Keratinocyte (primary cell): ENCODE measurements around the gene CTNNA3. TPM values are rescaled to one million over a fixed set of nuclear protein-coding genes. Genes with fewer than 3 reads are reported as not detected.

Source experiments
- DNase-seq: peaks from one replicate; pipeline ENCODE4 v3.0.0-alpha.2; 2011; ENCODE audit warnings: low read depth, missing footprints, low spot score
- FAIRE-seq: peaks from 2 replicates; lab custom pipeline; 2011; peaks lifted over from hg19 to GRCh38; lab: Jason Lieb, UNC
- H2AFZ ChIP-seq: 2 replicates; pipeline ENCODE4 v1.6.0; 2012; ENCODE audit warnings: low read length, control low read depth, inconsistent platforms; ENCODE audit not compliant: control insufficient read depth
- H3K27ac ChIP-seq: 2 replicates; pipeline ENCODE4 v1.5.1; 2011; ENCODE audit warnings: low read length; ENCODE audit not compliant: control insufficient read depth, insufficient read depth
- H3K27me3 ChIP-seq: 3 replicates; pipeline ENCODE4 v1.6.0; 2011; ENCODE audit warnings: low read length; ENCODE audit not compliant: control insufficient read depth, insufficient read depth; ENCODE audit errors: extremely low read depth
- H3K36me3 ChIP-seq, 2 experiments: 2 replicates in 1 of 2; 3 replicates in 1 of 2; pipeline ENCODE4 v1.5.1; 2011; ENCODE audit warnings: low read length in 2 of 2, mild to moderate bottlenecking in 1 of 2; ENCODE audit not compliant: control insufficient read depth in 2 of 2, insufficient read depth in 2 of 2; ENCODE audit errors: extremely low read depth in 1 of 2
- H3K4me1 ChIP-seq: 3 replicates; pipeline ENCODE4 v1.5.1; 2011; ENCODE audit warnings: low read length; ENCODE audit not compliant: control insufficient read depth, insufficient read depth; ENCODE audit errors: extremely low read depth
- H3K4me2 ChIP-seq: 3 replicates; pipeline ENCODE4 v1.6.0; 2011; ENCODE audit warnings: low read depth, low read length; ENCODE audit not compliant: control insufficient read depth, insufficient read depth; ENCODE audit errors: extremely low read depth
- H3K4me3 ChIP-seq, 3 experiments: fragments of 200-600 bp in 1 of 3; sonication (generic) in 1 of 3; 2 replicates in 2 of 3; 3 replicates in 1 of 3; pipeline ENCODE4 v1.5.1; 2011 to 2016; ENCODE audit warnings: low read length in 3 of 3, mild to moderate bottlenecking in 3 of 3, control low read depth in 2 of 3, inconsistent platforms in 1 of 3, low read depth in 1 of 3, mixed read lengths in 1 of 3, mixed run types in 1 of 3, moderate library complexity in 1 of 3; ENCODE audit not compliant: control insufficient read depth in 2 of 3, insufficient read depth in 2 of 3; ENCODE audit errors: extremely low read depth in 1 of 3
- H3K79me2 ChIP-seq: 2 replicates; pipeline ENCODE4 v1.6.0; 2012; ENCODE audit warnings: low read length; ENCODE audit not compliant: control insufficient read depth, insufficient read depth
- H3K9ac ChIP-seq: 3 replicates; pipeline ENCODE4 v1.6.0; 2011; ENCODE audit warnings: low read length; ENCODE audit not compliant: control insufficient read depth, insufficient read depth; ENCODE audit errors: extremely low read depth
- H3K9me1 ChIP-seq: 3 replicates; pipeline ENCODE4 v1.6.0; 2011; ENCODE audit warnings: low read length; ENCODE audit not compliant: control insufficient read depth, insufficient read depth; ENCODE audit errors: extremely low read depth
- H3K9me3 ChIP-seq: 2 replicates; pipeline ENCODE4 v1.5.1; 2012; ENCODE audit warnings: low read depth, low read length; ENCODE audit not compliant: control insufficient read depth
- H4K20me1 ChIP-seq: 3 replicates; pipeline ENCODE4 v1.6.0; 2011; ENCODE audit warnings: low read length; ENCODE audit not compliant: control insufficient read depth, insufficient read depth; ENCODE audit errors: extremely low read depth
- EZH2 ChIP-seq: IDR thresholded peaks from one replicate; pipeline ENCODE4 v1.6.1; 2012; ENCODE audit warnings: inconsistent platforms, mild to moderate bottlenecking, low read length, moderate library complexity
- dilution Hi-C: fragments of 300-500 bp; cut with MboI; formaldehyde crosslinking; loops from one replicate; pipeline ENCODE4 v1.7.0; 2020; ENCODE audit warnings: low sequenced_read_pairs; ENCODE audit not compliant: extremely low pct_ligation_motif_present
- polyA plus RNA-seq, 5 experiments: library from polyadenylated mRNA; depleted of rRNA in 3 of 5; stranded (reverse) in 3 of 5; stranded (forward) in 1 of 5; unstranded in 1 of 5; fragments of >200 nt; gene quantifications; 1 replicate in 1 of 5; 2 replicates in 3 of 5; 3 replicates in 1 of 5; pipeline versions ENCODE4 v1.2.1 to v1.2.3, GENCODE V29; 2011 to 2012; ENCODE audit warnings: missing spikeins in 2 of 5, low read depth in 1 of 5, low replicate concordance in 1 of 5
- TF ChIP-seq, protein P1 (sequence below), 3 experiments: IDR thresholded peaks in 1 of 3; conservative IDR thresholded peaks in 1 of 3; optimal IDR thresholded peaks in 1 of 3; 2 replicates in 2 of 3; 3 replicates in 1 of 3; pipeline versions ENCODE3 to v1.5.1; 2011; ENCODE audit warnings: low read length in 3 of 3, mild to moderate bottlenecking in 3 of 3, moderate library complexity in 2 of 3, control low read depth in 1 of 3, inconsistent platforms in 1 of 3; ENCODE audit not compliant: insufficient read depth in 2 of 3; ENCODE audit errors: extremely low read depth in 1 of 3

CTNNA3 gene
- polyA plus RNA-seq, 1 donor (not counting 4 experiments of a cell fraction or from before 2014, with no cell fraction given), result 0.01 TPM

- no peaks in the 10 kb centered on the region for H3K27me3 ChIP-seq
- dilution Hi-C loops, result no loop called here
- H3K4me2 ChIP-seq, result no peak overlapping the region
- H3K27ac ChIP-seq, result no peak overlapping the region
- H2AFZ ChIP-seq, result no peak overlapping the region
- no peak overlapping the region for H3K9ac ChIP-seq
- DNase-seq (no peak), FAIRE-seq (no peak)
- H4K20me1 ChIP-seq, result no peaks in the 10 kb centered on the region
- no peaks in the 10 kb centered on the region for H3K9me3 ChIP-seq
- H3K4me3 ChIP-seq, result no peak overlapping the region
- no peaks in the 10 kb centered on the region for H3K4me1 ChIP-seq
- no peaks in the 10 kb centered on the region for H3K36me3 ChIP-seq
- no peak for TF ChIP-seq EZH2
- TF ChIP-seq, protein P1, sequence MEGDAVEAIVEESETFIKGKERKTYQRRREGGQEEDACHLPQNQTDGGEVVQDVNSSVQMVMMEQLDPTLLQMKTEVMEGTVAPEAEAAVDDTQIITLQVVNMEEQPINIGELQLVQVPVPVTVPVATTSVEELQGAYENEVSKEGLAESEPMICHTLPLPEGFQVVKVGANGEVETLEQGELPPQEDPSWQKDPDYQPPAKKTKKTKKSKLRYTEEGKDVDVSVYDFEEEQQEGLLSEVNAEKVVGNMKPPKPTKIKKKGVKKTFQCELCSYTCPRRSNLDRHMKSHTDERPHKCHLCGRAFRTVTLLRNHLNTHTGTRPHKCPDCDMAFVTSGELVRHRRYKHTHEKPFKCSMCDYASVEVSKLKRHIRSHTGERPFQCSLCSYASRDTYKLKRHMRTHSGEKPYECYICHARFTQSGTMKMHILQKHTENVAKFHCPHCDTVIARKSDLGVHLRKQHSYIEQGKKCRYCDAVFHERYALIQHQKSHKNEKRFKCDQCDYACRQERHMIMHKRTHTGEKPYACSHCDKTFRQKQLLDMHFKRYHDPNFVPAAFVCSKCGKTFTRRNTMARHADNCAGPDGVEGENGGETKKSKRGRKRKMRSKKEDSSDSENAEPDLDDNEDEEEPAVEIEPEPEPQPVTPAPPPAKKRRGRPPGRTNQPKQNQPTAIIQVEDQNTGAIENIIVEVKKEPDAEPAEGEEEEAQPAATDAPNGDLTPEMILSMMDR (optimal IDR thresholded peaks at IDR 0.05 in 1 of 3, IDR thresholded peaks at IDR 0.05 in 1 of 3, conservative IDR thresholded peaks at IDR 0.05 in 1 of 3; ENCODE audit: extremely low read depth in 1 of 3, insufficient read depth in 2 of 3, low read length in 3 of 3), result no peak
- H3K9me1 ChIP-seq, result no peaks in the 10 kb centered on the region
- H3K79me2 ChIP-seq, result no peaks in the 10 kb centered on the region
Measured at GRCh38 chr10:65900271-65900670, 1795.7 kb downstream of the CTNNA3 start.

GRCh38 chr10:65898055-65898454 is 1797.9 kb downstream of the CTNNA3 start:
- no peaks in the 10 kb centered on the region for H3K36me3 ChIP-seq
- H3K9ac ChIP-seq, result no peak overlapping the region
- no peaks in the 10 kb centered on the region for H3K9me3 ChIP-seq
- H3K79me2 ChIP-seq, result no peaks in the 10 kb centered on the region
- no peaks in the 10 kb centered on the region for H3K4me1 ChIP-seq
- H3K27me3 ChIP-seq, result no peaks in the 10 kb centered on the region
- H4K20me1 ChIP-seq, result no peaks in the 10 kb centered on the region
- H3K9me1 ChIP-seq, result no peaks in the 10 kb centered on the region
- no peak overlapping the region for H2AFZ ChIP-seq
- TF ChIP-seq EZH2, result no peak
- TF ChIP-seq, protein P1 (optimal IDR thresholded peaks at IDR 0.05 in 1 of 3, IDR thresholded peaks at IDR 0.05 in 1 of 3, conservative IDR thresholded peaks at IDR 0.05 in 1 of 3; ENCODE audit: extremely low read depth in 1 of 3, insufficient read depth in 2 of 3, low read length in 3 of 3), result no peak
- FAIRE-seq (no peak), DNase-seq (no peak)
- dilution Hi-C loops, result no loop called here
- no peak overlapping the region for H3K4me2 ChIP-seq
- no peak overlapping the region for H3K4me3 ChIP-seq
- no peak overlapping the region for H3K27ac ChIP-seq
